NCI-H2227 (cell line): ENCODE results near the gene PHC2.

ENCODE experiments used
- DNase-seq: peaks from one replicate; lab custom pipeline; 2025; ENCODE audit not compliant: unreplicated experiment; lab: John Stamatoyannopoulos, UW

Gene PHC2, protein sequence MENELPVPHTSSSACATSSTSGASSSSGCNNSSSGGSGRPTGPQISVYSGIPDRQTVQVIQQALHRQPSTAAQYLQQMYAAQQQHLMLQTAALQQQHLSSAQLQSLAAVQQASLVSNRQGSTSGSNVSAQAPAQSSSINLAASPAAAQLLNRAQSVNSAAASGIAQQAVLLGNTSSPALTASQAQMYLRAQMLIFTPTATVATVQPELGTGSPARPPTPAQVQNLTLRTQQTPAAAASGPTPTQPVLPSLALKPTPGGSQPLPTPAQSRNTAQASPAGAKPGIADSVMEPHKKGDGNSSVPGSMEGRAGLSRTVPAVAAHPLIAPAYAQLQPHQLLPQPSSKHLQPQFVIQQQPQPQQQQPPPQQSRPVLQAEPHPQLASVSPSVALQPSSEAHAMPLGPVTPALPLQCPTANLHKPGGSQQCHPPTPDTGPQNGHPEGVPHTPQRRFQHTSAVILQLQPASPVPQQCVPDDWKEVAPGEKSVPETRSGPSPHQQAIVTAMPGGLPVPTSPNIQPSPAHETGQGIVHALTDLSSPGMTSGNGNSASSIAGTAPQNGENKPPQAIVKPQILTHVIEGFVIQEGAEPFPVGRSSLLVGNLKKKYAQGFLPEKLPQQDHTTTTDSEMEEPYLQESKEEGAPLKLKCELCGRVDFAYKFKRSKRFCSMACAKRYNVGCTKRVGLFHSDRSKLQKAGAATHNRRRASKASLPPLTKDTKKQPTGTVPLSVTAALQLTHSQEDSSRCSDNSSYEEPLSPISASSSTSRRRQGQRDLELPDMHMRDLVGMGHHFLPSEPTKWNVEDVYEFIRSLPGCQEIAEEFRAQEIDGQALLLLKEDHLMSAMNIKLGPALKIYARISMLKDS

DNA sequence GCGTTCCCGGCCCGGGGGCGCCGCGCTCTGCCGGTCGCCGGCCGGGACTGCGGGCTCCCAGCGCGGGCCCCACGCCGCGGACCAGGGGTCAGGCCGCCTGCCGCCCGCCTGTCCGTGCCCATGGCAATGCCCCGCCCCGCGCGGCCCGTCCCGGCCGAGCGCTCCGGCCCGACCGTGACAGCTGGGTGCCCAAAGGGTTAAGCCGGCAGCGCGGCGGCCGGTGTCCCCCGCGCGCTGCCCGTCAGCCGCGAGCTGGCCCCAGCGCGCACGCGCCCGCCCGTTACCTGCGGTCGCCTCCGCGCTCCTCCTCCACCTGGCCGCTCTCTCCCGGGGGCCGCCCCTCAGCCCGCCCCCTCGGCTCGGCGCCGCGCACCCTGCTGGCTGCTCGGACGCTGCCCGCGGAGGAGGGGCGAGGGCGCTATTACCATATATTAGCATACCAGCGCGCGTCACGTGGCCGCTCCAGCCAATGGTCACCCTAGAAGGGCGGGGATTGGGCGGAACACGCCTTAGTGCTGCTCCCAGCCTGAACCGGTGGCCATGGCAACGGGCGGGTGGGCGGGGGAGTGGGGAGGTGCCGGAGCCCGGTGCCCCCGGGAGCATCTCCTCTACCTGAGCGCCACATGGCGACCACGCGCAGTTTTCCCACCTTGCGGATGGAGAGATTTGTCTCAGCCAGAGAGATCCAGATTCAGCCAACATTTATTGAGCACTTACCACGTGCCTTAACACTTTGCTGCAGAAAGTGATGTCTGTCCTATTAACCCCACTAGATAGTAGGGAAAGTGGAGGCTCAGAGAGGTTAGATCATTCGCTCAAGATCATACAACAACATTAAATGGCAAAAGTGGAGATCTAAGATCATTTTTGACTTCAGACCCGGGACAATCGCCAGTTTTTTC, at the start of gene PHC2:
Gene PHC2, minus strand, starts transcription at position 404 of the 902 bp plus-strand sequence. CDS start 55,556 bp downstream, outside the sequence.
- DNase-seq, result peak; percentile 98

DNA sequence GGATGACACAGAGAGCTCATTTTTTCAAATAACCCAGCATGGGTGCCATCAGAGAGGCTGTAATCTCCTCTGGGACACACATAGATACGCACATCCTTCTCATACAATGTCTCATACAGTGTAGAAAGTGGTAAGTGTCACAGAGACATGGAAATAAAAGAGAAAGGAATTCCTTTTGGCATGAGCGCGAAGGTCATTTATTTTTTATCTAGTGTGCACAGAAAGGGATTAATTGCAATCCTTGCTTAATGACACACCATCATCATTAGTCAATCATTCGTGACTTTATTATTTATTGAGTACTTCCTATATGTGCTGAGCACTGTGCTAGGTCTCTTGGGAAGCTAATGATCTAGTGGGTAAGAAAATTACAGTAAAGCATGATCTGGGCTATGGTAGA, 46.6 kb upstream of the PHC2 start:
- no peak for DNase-seq

DNA sequence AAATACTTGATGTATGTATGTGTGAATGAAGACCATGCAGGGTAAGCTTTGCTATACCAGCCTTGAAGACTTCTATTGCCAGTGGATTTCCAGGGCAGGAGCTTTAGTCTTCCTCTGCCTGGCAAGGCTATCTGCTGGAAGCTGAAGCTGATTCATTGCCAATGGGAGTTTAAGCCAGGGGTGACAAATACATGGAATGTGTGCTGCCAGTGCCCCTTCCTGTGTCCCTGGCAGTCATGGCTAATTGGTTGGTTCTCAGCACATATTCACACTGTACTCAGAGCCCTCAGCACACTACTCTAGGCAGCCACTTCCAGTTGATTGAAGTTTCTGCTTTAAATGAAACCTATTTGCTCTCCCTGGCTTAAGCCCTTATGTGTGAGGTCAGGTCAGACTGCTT, 43.0 kb upstream of the PHC2 start:
- no peak for DNase-seq

DNA sequence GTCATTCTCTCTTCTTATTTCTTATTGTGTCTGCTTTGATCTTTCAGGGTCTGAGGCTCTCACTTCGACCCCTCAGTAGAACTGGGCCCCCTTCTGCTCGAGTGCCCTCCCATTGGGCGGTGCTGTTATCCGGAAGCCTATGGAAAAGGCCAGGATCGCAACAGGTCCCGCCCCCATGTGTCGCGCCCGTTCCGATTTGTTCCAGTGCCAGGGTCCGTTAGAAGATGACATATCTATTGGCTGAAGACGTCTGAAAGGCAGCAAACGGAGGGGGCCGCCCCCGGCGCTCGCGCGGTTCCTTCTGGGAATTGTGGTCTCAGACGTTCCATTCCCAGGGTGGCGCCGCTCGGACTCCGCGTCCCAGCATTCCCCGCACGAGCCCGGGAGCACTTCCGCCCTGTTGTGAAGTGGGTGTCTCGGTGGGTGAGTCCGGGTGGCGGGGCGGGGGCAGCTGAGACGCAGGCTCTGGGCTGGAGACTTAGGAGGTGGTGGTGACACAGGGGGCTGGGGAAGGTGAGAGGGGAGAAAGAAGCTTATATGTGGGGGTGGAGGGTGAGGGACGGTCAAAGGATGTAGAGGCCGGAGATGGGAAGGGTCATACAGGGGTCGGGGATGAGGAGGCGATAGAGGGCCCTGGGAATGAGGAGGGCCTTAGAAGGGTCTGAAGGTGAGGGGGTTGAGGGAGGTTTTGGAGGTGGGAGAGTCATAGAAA, 41.5 kb upstream of the PHC2 start, which contains the start of gene ZSCAN20:
Gene ZSCAN20, plus strand, starts transcription at position 377 of the 712 bp plus-strand sequence. CDS start 6,644 bp downstream, outside the sequence.
- DNase-seq, result peak; percentile 99

DNA sequence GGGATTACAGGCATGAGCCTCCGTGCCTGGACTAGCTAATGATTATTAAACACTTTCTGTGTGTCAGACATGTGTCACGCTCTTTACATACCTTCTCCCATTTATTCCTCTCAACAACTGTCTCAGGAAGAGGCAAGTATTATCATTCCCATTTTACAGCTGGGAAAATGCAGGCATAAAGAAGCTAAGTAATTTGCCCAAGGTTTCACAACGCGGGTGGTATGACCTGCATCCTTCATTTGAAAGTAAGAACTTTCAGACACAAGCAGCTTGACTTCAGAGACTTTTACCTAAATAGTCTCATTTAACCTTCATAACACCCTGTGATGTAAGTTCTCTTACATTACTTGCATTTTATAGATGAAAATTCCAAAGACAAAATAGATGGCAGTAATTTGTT, 40.5 kb upstream of the PHC2 start:
- DNase-seq, result no peak

DNA sequence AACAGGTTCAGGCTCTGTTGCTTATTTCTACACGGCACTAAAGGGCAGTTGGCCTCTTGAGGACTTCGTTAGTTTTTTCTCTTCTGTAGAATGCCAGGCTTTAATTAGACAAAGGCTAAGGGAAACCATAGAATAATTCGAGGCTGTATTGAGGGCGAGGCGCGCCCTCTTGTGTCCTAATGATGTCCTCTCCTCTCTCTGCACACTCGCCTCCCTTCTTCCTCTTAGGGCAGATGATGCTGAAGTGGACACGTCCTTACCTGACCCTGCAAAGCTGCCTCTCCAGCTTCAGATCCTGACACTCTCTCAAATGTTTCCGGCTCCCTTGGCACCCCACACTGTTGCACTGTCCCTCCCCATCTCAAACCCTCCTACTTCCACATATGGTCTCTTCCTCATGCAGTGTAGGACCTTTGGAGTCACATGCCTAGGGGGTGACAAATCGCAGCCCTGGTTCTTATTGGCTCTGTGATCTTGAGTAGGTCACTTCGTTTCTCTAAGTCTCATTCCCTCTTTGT, 39.7 kb upstream of the PHC2 start:
- DNase-seq, result peak; percentile 87

DNA sequence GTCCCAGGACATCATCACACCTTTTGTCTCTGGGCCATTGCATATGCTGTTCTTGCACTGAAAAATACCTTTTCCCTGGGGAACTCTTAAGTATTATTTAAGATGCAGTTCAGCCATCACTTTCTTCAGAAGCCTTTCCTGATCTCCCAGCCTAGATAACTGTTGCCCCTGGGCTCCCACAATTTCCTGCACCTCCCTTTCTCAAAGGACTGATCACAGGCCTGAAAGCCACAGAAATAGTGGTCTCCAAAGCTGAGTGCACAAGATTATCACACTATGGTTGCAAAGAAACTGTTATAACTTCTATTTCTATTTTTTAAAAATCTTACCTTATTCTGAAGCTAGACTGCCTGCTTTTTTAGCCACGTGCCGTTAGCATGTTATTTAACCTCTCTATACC, 38.8 kb upstream of the PHC2 start:
- no peak for DNase-seq

DNA sequence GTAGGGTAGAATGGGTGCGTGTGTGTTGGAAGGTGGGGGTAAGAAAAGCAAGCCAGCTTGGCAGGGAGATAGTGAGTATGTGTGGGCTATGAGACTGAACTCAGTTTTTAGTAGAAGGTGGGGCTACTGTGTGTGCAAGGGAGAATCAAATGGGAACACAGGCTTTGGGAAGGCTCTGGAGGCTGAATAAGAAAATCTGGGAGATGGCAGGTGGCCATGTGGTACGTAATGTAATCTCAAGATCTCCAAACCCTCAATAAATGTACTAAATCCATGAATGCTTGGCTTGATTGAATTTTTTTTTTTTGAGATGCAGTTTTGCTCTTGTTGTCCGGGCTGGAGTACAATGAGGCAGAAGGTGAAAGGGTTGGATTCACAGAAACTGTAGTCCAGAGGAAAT, 38.1 kb upstream of the PHC2 start:
- DNase-seq, result no peak

DNA sequence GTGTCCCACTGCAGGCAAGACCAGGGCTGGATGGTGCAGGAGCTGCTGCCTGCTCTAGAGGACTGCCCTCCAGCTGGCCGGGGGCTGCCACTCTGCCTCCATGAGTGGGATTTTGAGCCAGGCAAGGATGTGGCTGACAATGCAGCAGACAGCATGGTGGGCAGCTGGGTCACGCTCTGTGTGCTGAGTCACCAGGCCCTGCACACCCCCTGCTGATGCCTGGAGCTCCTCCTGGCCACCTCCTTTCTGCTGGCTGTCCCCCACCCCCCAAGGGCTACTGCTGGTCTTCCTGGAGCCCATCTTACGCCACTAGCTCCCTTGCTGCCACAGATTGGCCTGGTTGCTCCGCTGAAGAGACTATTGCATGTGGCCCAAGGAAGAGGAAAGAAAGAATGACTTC, 37.6 kb upstream of the PHC2 start:
- DNase-seq, result no peak

DNA sequence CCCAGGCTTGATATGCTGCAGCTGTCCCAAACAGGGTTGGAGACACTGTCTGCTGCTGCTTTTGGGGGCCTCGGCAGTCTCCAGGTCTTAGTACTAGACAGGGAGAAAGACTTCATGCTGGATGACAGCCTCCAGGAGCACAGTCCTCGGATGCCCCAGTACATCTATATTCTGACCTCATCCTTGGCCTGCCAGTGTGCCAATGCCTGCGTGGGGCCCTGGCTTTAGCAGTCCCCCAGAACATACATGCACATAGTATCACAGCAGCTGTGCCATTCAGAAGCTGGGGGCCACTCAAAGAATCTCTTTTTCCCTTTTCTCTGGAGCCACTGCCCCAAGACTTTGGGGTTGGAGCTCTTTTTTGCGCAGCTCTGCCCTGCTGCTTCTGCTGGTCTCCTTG, 37.1 kb upstream of the PHC2 start:
- DNase-seq, result no peak

DNA sequence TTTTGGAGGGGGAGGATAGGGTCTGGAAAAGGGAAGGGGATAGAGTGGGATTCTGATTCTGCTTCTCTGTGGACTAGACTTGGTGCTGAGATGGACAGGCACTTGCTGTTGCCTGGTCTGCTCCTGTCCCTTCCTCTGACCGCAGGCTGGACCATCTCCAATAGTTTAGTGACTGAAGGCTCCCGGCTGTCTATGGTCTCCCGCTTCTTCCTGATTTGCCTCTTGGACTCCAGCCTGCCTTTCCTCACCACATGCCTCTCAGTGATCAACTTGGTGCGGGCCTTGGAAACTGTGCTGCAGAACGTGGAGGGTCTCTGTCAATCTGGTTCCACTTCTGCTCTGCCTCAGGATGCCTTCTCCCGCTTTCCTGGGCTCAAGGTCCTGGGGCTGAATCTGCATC, 35.3 kb upstream of the PHC2 start:
- DNase-seq, result no peak

DNA sequence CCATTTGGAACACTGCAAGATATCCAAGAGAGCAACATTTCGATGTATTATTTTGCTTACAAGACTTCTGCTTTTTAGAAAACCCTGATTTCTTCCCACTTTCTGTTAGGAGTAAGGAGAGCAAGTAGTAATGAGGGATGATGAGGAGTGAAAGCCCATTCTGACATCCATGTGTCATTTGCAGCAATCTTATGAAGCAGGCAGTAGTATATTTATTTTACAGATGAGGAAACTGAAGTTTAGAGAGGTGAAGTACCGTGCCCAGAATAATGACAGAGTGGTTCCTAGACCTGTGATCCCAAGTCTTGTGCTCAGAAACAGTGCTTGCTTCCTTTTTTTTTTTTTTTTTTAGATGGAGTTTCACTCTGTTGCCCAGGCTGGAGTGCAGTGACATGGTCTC, 34.4 kb upstream of the PHC2 start:
- no peak for DNase-seq

DNA sequence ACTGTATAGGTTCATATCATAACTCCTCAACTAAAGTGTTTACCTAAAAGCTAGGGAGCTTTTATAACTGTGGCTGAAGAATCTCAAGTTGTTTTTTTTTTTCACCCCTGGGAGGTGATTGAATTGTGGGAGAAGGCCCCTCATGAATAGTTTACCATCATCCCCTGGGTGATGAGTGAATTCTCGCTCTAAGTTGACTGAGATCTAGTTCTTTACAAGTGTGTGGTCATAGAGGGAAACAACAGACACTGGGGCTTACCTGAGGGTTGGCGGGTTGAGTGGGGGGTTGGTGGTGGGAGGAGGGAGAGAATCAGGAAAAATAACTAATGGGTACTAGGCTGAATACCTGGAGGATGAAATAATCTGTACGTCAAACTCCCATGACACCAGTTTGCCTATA, 33.7 kb upstream of the PHC2 start:
- DNase-seq, result no peak

DNA sequence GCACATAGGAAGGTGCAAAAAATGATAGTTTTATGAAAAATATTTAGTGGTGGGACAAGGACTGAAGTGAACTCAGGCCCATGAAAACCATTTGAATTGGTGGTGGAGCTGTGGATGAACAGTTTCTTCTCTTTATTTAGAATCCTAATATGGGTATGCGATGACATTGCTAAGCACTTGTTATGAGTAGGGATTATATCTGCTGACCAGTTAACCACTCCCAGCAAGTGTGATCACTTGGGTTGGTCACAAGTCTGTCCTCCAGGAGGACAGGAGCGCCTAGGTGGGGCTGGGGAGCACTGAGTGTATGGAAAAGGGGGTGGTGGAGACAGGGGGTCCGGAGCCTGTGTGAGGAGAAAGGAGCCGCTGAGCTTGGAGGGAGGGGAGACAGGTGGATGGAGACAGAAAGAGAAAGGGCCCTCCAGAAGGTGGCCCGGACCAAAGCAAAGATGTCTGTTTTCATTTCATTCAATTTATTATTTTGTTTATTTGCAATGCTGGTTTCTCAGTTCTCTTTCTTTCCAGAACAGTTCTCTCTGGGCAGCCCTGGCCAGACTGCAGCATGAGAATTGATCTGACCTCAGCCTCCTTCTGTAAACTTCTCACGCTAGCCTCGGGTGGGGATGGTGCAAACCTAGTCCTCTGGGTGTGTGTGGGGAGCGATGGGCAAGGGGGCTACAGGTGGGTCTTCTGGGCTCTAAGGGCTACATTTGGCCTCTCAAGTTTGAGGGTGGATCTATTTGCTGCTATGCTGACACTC, 31.7 kb upstream of the PHC2 start:
- DNase-seq, result no peak

DNA sequence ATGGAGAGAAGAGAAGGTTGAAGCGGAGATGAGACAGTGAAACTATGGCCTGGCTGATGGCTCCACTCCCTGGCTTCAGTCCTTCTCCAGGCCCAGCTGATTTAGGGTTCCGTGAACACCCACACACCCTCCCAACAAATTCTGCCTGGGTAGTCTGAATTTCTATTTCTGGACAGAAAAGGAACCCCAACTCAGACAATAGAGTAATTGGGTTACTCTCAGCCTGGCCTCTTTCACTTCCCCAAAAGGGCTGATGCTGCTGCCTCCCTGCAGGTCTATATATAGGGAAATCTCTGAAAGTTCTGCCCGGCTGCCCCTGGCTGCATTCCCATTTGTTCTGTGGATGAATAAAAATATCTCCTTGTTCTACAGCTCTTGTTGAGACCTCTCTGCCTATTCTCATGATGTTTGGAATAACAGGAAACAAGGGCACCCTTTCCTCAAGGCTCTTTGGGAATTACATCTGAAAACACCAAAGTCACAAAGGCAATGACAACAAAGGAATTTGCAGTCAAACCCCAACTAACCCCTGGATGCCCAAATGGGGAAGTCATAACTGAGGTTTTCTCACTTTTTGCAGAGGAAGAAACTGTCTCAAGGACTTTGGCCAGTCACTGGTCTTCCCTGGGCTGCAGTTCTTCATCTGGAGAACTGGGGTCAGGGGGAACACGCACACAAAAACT, 30.2 kb upstream of the PHC2 start:
- no peak for DNase-seq

DNA sequence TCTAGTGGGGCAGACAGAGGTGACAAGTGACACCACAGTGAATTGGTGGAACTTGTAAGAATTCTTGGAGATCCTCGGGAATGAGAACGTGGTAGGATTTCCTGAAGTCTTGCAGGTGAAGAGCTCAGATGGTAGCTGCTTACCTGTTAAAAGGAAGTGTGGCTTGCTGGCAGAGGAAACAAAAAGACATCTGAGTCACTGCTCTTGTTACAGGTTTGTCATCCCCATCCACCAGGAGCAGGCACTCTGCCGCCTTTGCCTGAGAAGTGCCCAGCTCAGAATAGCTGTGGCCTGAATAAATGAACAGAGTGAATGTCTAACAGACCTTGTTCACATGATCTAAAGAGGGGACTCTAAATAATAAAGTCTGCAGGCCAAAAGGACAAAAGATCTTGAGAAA, 29.2 kb upstream of the PHC2 start:
- no peak for DNase-seq

DNA sequence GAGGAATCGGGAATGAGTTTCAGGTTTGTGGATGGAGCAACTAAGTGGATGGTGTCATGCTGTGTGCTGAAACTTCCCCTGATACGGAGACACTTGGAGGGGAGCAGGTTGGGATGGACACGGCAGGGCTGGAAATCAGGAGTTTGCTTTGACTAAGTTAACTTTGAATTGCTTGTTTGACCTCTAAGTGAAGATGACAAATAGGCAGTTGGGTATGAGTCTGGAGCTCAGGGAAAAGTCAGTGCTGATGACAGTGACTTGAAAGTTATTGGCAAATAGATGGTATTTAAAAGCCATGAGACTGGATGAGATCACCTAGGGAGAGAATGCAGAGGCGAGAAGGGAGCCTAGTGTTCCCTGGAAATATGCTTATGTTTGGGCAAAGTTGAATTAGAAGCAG, 28.8 kb upstream of the PHC2 start:
- no peak for DNase-seq

DNA sequence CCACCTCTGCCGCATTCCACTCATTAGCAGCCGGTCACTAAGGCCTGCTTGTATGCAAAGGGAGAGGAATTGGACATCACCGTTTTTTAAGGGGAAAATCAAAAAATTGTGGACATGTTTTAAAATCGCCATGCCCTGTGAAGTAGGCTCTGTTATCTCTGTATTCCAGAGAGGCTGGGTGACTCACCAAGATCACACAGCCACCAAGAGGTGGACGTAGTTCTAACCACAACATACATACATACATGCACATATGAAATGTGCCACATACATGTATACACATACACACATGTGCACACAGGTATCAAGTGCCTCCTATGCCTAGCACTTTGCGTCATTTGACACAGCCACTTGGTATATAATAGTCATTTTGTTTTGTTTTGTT, 25.6 kb upstream of the PHC2 start:
- no peak for DNase-seq
